Testis (tissue), 2 donors: ENCODE measurements around the gene AGXT.

Experiments
- POLR2A ChIP-seq: fragments of 450-650 bp; IDR thresholded peaks from one replicate; pipeline ENCODE4 v1.6.1; 2017; ENCODE audit warnings: antibody characterized with exemption, mild to moderate bottlenecking, moderate library complexity
- TF ChIP-seq, protein P1 (sequence below), 3 experiments: fragments of 450-650 bp in 2 of 3; fragments of 200-600 bp in 1 of 3; sonication (generic) in 1 of 3; IDR thresholded peaks; one replicate each; pipeline ENCODE4 v1.5.1; 2016 to 2019; ENCODE audit warnings: antibody characterized with exemption in 3 of 3, mild to moderate bottlenecking in 2 of 3, moderate library complexity in 1 of 3

DNA sequence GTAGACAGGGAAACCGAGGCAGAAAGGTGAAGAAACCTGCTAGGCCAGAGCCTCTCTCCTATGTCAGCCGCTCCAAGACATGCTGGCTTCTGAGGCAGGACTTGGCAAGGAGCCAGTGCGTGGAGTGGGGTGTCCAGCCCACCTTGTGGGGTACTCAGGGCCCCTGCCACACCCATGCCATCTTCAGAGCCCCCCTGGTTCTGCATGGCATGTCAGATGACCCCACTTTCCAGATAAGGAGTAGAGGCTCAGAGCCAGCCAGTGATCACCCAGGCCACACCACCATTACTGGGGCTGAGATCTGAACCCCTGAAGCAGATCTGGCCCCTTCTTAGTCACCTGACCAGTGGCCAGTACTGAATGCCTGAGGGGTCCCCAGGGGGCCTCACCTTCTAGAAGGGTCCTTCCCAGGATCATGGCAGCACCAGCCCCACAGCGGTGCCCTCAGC lies 52.2 kb downstream of the AGXT start:
- TF ChIP-seq, protein P1, sequence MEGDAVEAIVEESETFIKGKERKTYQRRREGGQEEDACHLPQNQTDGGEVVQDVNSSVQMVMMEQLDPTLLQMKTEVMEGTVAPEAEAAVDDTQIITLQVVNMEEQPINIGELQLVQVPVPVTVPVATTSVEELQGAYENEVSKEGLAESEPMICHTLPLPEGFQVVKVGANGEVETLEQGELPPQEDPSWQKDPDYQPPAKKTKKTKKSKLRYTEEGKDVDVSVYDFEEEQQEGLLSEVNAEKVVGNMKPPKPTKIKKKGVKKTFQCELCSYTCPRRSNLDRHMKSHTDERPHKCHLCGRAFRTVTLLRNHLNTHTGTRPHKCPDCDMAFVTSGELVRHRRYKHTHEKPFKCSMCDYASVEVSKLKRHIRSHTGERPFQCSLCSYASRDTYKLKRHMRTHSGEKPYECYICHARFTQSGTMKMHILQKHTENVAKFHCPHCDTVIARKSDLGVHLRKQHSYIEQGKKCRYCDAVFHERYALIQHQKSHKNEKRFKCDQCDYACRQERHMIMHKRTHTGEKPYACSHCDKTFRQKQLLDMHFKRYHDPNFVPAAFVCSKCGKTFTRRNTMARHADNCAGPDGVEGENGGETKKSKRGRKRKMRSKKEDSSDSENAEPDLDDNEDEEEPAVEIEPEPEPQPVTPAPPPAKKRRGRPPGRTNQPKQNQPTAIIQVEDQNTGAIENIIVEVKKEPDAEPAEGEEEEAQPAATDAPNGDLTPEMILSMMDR (IDR thresholded peaks at IDR 0.05), result no peak
- TF ChIP-seq POLR2A, result no peak
